Mesendoderm (in vitro differentiated cells): ENCODE measurements around the gene MCRIP2.

Experiments
- DNase-seq: peaks from one replicate; pipeline ENCODE4 v3.0.0; 2013
- H2AK5ac ChIP-seq: 2 replicates; pipeline ENCODE4 v1.6.1; 2013; ENCODE audit warnings: low read length, inconsistent platforms
- H2BK120ac ChIP-seq: 2 replicates; pipeline ENCODE4 v1.6.1; 2013; ENCODE audit warnings: low read depth, mild to moderate bottlenecking, low read length, moderate library complexity, mixed read lengths
- H2BK15ac ChIP-seq: replicated peaks from 2 replicates; pipeline ENCODE4 v1.6.1; 2013; ENCODE audit warnings: low read depth, mild to moderate bottlenecking, moderate library complexity
- H2BK5ac ChIP-seq: 2 replicates; pipeline ENCODE4 v1.6.1; 2013; ENCODE audit warnings: low read length, inconsistent platforms
- H3K18ac ChIP-seq: 2 replicates; pipeline ENCODE4 v1.6.1; 2013; ENCODE audit warnings: mild to moderate bottlenecking, low read length, mixed read lengths
- H3K23ac ChIP-seq: one replicate; pipeline ENCODE4 v1.6.1; 2013; ENCODE audit warnings: low read length
- H3K27ac ChIP-seq: 2 replicates; pipeline ENCODE4 v1.5.1; 2013; ENCODE audit warnings: low read depth, mild to moderate bottlenecking, inconsistent platforms, low read length, moderate library complexity
- H3K27me3 ChIP-seq: 2 replicates; pipeline ENCODE4 v1.6.1; 2013; ENCODE audit warnings: low read length, control low read depth, mild to moderate bottlenecking, inconsistent platforms; ENCODE audit not compliant: insufficient read depth, poor library complexity
- H3K36me3 ChIP-seq: 2 replicates; pipeline ENCODE4 v1.6.1; 2013; ENCODE audit warnings: low read length, inconsistent platforms; ENCODE audit not compliant: control insufficient read depth, insufficient read depth
- H3K4ac ChIP-seq: one replicate; pipeline ENCODE4 v1.6.1; 2013; ENCODE audit warnings: low read depth, mild to moderate bottlenecking, low read length, moderate library complexity
- H3K4me1 ChIP-seq: 2 replicates; pipeline ENCODE4 v1.6.1; 2013; ENCODE audit warnings: low read depth, low read length, inconsistent platforms; ENCODE audit not compliant: control insufficient read depth
- H3K4me2 ChIP-seq: 2 replicates; pipeline ENCODE4 v1.6.1; 2013; ENCODE audit warnings: low read length
- H3K4me3 ChIP-seq: 2 replicates; pipeline ENCODE4 v1.5.1; 2013; ENCODE audit warnings: mild to moderate bottlenecking, low read length
- H3K56ac ChIP-seq: one replicate; pipeline ENCODE4 v1.6.1; 2013; ENCODE audit warnings: low read length
- H3K79me1 ChIP-seq: 2 replicates; pipeline ENCODE4 v1.6.1; 2013; ENCODE audit warnings: low read length, inconsistent platforms
- H3K79me2 ChIP-seq: 2 replicates; pipeline ENCODE4 v1.6.1; 2013; ENCODE audit warnings: mild to moderate bottlenecking, low read length; ENCODE audit not compliant: control insufficient read depth, insufficient read depth
- H3K9ac ChIP-seq: 2 replicates; pipeline ENCODE4 v1.6.1; 2013; ENCODE audit warnings: low read length, inconsistent platforms
- H4K5ac ChIP-seq: one replicate; pipeline ENCODE4 v1.6.1; 2013; ENCODE audit warnings: low read length
- H4K8ac ChIP-seq: one replicate; pipeline ENCODE4 v1.6.1; 2013; ENCODE audit warnings: low read depth, mild to moderate bottlenecking, control low read depth, low read length, moderate library complexity
- WGBS: extraction: QIAGEN DNeasy Blood & Tissue Kit; methylation state at CpG from one replicate; pipeline ENCODE4 v1.1.7; 2013; ENCODE audit warnings: low lambda C conversion rate, missing lambda C conversion rate; ENCODE audit not compliant: insufficient coverage; ENCODE audit errors: extremely low coverage; 5-methylcytosine and 5-hydroxymethylcytosine counted together

The MCRIP2 gene

GRCh38 chr16:654034-654433 is 12.4 kb downstream of the MCRIP2 start:
- Histone ChIP-seq H3K23ac (no peak overlapping the region), H2AK5ac (no peak overlapping the region), H2BK120ac (no peak overlapping the region), H3K4me1 (no peaks in the 10 kb centered on the region), H3K4me2 (no peak overlapping the region), H2BK15ac (no peak overlapping the region), H3K79me1 (no peaks in the 10 kb centered on the region), H3K79me2 (no peaks in the 10 kb centered on the region), H2BK5ac (no peak overlapping the region), H3K18ac (no peak overlapping the region), H3K4ac (no peak overlapping the region), H4K8ac (no peak overlapping the region), H3K27ac (no peak overlapping the region), H4K5ac (no peak overlapping the region), H3K9ac (no peak overlapping the region), H3K27me3 (no peaks in the 10 kb centered on the region), H3K56ac (no peak overlapping the region), H3K4me3 (no peak overlapping the region), H3K36me3 (no peaks in the 10 kb centered on the region)
- no CpG with 5 or more reads among the region's 12 CpGs for WGBS
- DNase-seq: no peak

- Histone ChIP-seq H4K5ac (no peak overlapping the region), H3K79me2 (no peaks in the 10 kb centered on the region), H3K27me3 (no peaks in the 10 kb centered on the region), H3K79me1 (no peaks in the 10 kb centered on the region), H3K4ac (no peak overlapping the region), H2BK120ac (no peak overlapping the region), H3K56ac (no peak overlapping the region), H2BK5ac (no peak overlapping the region), H3K4me2 (no peak overlapping the region), H3K23ac (no peak overlapping the region), H2BK15ac (no peak overlapping the region), H2AK5ac (no peak overlapping the region), H3K9ac (no peak overlapping the region), H3K27ac (no peak overlapping the region), H3K36me3 (no peaks in the 10 kb centered on the region), H3K4me1 (no peaks in the 10 kb centered on the region), H4K8ac (no peak overlapping the region), H3K18ac (no peak overlapping the region), H3K4me3 (no peak overlapping the region)
- DNase-seq: no peak
- no CpG with 5 or more reads among the region's 22 CpGs for WGBS
These were observed 15.9 kb downstream of the MCRIP2 start for GRCh38 chr16:657487-657886.

GRCh38 chr16:658679-659571 is 17.3 kb downstream of the MCRIP2 start:
- H3K79me1 ChIP-seq: no peaks in the 10 kb centered on the region
- H2AK5ac ChIP-seq: no peak overlapping the region
- H3K27ac ChIP-seq: no peak overlapping the region
- no peak overlapping the region for H3K4me3 ChIP-seq
- H3K4me2 ChIP-seq: no peak overlapping the region
- no peaks in the 10 kb centered on the region for H3K79me2 ChIP-seq
- H3K36me3 ChIP-seq: no peaks in the 10 kb centered on the region
- no CpG with 5 or more reads among the region's 35 CpGs for WGBS
- no peak overlapping the region for H2BK5ac ChIP-seq
- no peak overlapping the region for H4K5ac ChIP-seq
- H3K56ac ChIP-seq: no peak overlapping the region
- H3K27me3 ChIP-seq: no peaks in the 10 kb centered on the region
- H3K9ac ChIP-seq: no peak overlapping the region
- H3K23ac ChIP-seq: no peak overlapping the region
- no peak overlapping the region for H2BK120ac ChIP-seq
- no peak overlapping the region for H3K18ac ChIP-seq
- H4K8ac ChIP-seq: no peak overlapping the region
- H3K4ac ChIP-seq: no peak overlapping the region
- no peak for DNase-seq
- H2BK15ac ChIP-seq: no peak overlapping the region
- no peaks in the 10 kb centered on the region for H3K4me1 ChIP-seq

GRCh38 chr16:659618-660017 is 18.0 kb downstream of the MCRIP2 start:
- no peaks in the 10 kb centered on the region for H3K36me3 ChIP-seq
- no peaks in the 10 kb centered on the region for H3K4me1 ChIP-seq
- no peak overlapping the region for H4K8ac ChIP-seq
- no peak overlapping the region for H2BK15ac ChIP-seq
- H3K27ac ChIP-seq: no peak overlapping the region
- no peak overlapping the region for H3K18ac ChIP-seq
- no CpG with 5 or more reads among the region's 20 CpGs for WGBS
- H3K4ac ChIP-seq: no peak overlapping the region
- no peaks in the 10 kb centered on the region for H3K79me2 ChIP-seq
- no peak overlapping the region for H4K5ac ChIP-seq
- H2BK120ac ChIP-seq: no peak overlapping the region
- H2BK5ac ChIP-seq: no peak overlapping the region
- H2AK5ac ChIP-seq: no peak overlapping the region
- H3K4me2 ChIP-seq: no peak overlapping the region
- H3K4me3 ChIP-seq: no peak overlapping the region
- no peak overlapping the region for H3K23ac ChIP-seq
- H3K79me1 ChIP-seq: no peaks in the 10 kb centered on the region
- no peak for DNase-seq
- no peak overlapping the region for H3K56ac ChIP-seq
- no peak overlapping the region for H3K9ac ChIP-seq
- no peaks in the 10 kb centered on the region for H3K27me3 ChIP-seq

- Histone ChIP-seq H3K36me3 (no peaks in the 10 kb centered on the region), H3K4me1 (no peaks in the 10 kb centered on the region), H2BK15ac (no peak overlapping the region), H2BK120ac (no peak overlapping the region), H3K27me3 (no peaks in the 10 kb centered on the region), H3K27ac (no peak overlapping the region), H4K5ac (no peak overlapping the region), H3K4me3 (no peak overlapping the region), H3K56ac (no peak overlapping the region), H2BK5ac (no peak overlapping the region), H3K9ac (no peak overlapping the region), H3K18ac (no peak overlapping the region), H2AK5ac (no peak overlapping the region), H4K8ac (no peak overlapping the region), H3K79me2 (no peaks in the 10 kb centered on the region), H3K4ac (no peak overlapping the region), H3K23ac (no peak overlapping the region), H3K4me2 (no peak overlapping the region), H3K79me1 (no peaks in the 10 kb centered on the region)
- DNase-seq: no peak
- WGBS: no CpG with 5 or more reads among the region's 6 CpGs
These were observed 18.5 kb downstream of the MCRIP2 start for GRCh38 chr16:660132-660458.
